ENCODE results near the gene TBC1D2B. TPM values are rescaled to one million over a fixed set of nuclear protein-coding genes. Genes with fewer than 3 reads are reported as not detected.

Gene TBC1D2B
- total and polyA plus RNA-seq, 8 donors = 13.4 to 35.8 (median 22.6) TPM

DNA sequence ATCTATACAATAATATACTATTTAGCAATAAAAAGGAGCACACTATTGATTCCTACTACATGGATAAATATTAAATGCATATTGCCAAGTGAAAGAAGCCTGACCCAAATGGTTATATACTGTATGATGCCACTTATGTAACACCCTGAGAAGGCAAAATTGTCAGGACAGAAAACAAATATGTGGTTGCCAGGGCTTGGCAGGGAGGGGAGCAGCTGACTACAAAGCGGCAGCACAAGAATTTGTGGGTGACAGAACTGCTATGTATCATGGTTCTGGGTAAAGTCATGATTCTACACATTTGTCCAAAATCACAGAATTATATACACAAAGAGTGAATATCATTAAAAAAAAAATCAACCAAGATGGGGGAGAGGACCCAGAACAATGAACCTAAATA lies 22.5 kb downstream of the TBC1D2B start:
- FAIRE-seq (no peak), DNase-seq (no peak), ATAC-seq (no peak)
- Histone ChIP-seq H3K4me3 (no peak overlapping the region), H3K36me3 (peaks cover 0 to 8% (median 0%) of the 10 kb centered on the region in 3 donors), H3K27me3 (no peaks in the 10 kb centered on the region), H3K4me1 (peaks cover 38 to 65% (median 58%) of the 10 kb centered on the region in 3 donors), H3K27ac (peak overlapping the region in 3 of 4 donors; percentile 10 to 84 (median 24)), H3K9me3 (no peaks in the 10 kb centered on the region)
- TF ChIP-seq, protein P1, sequence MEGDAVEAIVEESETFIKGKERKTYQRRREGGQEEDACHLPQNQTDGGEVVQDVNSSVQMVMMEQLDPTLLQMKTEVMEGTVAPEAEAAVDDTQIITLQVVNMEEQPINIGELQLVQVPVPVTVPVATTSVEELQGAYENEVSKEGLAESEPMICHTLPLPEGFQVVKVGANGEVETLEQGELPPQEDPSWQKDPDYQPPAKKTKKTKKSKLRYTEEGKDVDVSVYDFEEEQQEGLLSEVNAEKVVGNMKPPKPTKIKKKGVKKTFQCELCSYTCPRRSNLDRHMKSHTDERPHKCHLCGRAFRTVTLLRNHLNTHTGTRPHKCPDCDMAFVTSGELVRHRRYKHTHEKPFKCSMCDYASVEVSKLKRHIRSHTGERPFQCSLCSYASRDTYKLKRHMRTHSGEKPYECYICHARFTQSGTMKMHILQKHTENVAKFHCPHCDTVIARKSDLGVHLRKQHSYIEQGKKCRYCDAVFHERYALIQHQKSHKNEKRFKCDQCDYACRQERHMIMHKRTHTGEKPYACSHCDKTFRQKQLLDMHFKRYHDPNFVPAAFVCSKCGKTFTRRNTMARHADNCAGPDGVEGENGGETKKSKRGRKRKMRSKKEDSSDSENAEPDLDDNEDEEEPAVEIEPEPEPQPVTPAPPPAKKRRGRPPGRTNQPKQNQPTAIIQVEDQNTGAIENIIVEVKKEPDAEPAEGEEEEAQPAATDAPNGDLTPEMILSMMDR (IDR thresholded peaks at IDR 0.05) = no peak
- WGBS, 2 donors = 42 to 48% methylated on average over 1 of the region's 1 CpG
- intact Hi-C loops (cut with DNase I) = no loop called here

DNA sequence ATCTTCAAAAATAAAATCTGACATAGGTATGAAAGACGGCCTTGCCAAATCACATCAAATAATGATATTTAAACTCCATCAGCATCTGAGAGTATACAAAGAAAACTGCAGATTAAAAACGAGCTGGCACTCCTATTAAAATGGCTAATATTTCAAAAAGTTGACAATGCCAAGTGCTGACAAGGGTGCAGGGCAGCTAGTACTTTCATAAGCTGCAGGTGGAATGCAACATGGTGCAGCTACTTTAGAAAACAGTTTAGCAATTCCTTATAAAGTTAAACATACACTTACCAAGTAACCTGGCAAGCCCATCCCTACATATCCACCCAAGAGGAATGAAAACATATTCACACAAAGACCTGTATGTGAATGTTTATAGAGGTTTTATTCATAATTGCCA lies 23.0 kb downstream of the TBC1D2B start:
- no peaks in the 10 kb centered on the region for H3K9me3 ChIP-seq
- intact Hi-C loops (cut with DNase I) = no loop called here
- no peak overlapping the region for H3K4me3 ChIP-seq
- peaks cover 38 to 62% (median 62%) of the 10 kb centered on the region in 3 donors for H3K4me1 ChIP-seq
- no peak for ATAC-seq
- WGBS, 2 donors = 57% methylated on average over 2 of the region's 2 CpGs
- DNase-seq = no peak
- H3K36me3 ChIP-seq = peaks cover 0 to 8% (median 0%) of the 10 kb centered on the region in 3 donors
- H3K27me3 ChIP-seq = no peaks in the 10 kb centered on the region
- H3K27ac ChIP-seq = peak overlapping the region in 2 of 4 donors; percentile 15 to 24
- TF ChIP-seq, protein P1 (IDR thresholded peaks at IDR 0.05) = no peak
- FAIRE-seq = no peak

DNA sequence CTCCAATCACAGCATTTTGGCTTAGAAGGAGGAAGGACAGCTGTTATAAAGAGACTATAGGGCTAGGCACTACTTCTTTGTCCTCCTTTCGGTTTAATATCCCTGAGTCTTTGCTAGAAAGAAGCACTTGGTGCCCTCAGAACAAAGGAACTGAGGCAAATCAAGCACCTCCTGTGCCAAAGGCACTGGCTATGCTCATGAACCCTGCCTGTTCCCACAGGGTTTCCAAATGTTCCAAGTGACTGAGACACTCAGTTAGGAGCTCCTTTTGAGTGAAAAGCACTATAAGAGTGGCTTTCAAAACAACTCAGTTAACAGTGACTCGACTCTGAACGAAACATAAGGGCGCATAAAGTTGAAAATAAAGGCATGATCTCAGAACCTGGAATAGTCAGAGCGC lies 25.0 kb downstream of the TBC1D2B start:
- Histone ChIP-seq H3K27ac (peak overlapping the region in 1 of 4 donors; percentile 35), H3K4me1 (peaks cover 35 to 54% (median 50%) of the 10 kb centered on the region in 3 donors), H3K4me3 (no peak overlapping the region), H3K9me3 (no peaks in the 10 kb centered on the region), H3K27me3 (no peaks in the 10 kb centered on the region), H3K36me3 (peaks cover 0 to 8% (median 0%) of the 10 kb centered on the region in 3 donors)
- ATAC-seq = no peak
- WGBS, 2 donors = 84 to 91% methylated on average over 5 of the region's 5 CpGs
- no peak for DNase-seq
- FAIRE-seq = no peak
- TF ChIP-seq, protein P1 (IDR thresholded peaks at IDR 0.05) = no peak
- intact Hi-C loops (cut with DNase I) = no loop called here

- peak overlapping the region in 2 of 4 donors; percentile 35 to 36 for H3K27ac ChIP-seq
- H3K4me1 ChIP-seq = peaks cover 35 to 55% (median 52%) of the 10 kb centered on the region in 3 donors
- H3K27me3 ChIP-seq = no peaks in the 10 kb centered on the region
- DNase-seq (peak in 4 of 6 donors; percentile 39 to 73 (median 58)), FAIRE-seq (no peak), ATAC-seq (peak in 3 of 4 donors; percentile 40 to 60 (median 52))
- H3K36me3 ChIP-seq = peaks cover 0 to 8% (median 0%) of the 10 kb centered on the region in 3 donors
- H3K9me3 ChIP-seq = no peaks in the 10 kb centered on the region
- intact Hi-C loops (cut with DNase I) = no loop called here
- no peak overlapping the region for H3K4me3 ChIP-seq
- TF ChIP-seq, protein P1 (IDR thresholded peaks at IDR 0.05) = no peak
These were observed 25.5 kb downstream of the TBC1D2B start for GRCh38 chr15:78052001-78052401.

DNA sequence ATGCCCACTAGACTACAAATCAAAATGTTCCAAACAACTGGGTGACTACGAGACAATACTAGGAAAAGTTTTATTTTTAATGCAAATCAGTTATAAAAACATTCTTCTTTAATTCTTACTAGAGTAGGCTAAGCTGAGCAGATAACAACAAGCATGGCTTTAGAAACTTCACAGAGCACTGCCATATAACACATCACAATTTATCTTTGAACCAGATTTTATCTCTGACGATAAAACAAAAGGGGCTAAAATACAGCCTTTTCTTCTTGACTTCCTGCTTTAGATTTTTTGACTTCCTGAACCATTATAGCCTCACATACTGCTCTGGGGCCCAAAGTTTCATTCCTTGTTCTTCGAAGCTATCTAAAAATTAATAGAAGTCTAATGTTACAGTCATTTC lies 25.9 kb downstream of the TBC1D2B start:
- no peaks in the 10 kb centered on the region for H3K9me3 ChIP-seq
- intact Hi-C loops (cut with DNase I) = no loop called here
- TF ChIP-seq, protein P1 (IDR thresholded peaks at IDR 0.05) = no peak
- H3K27me3 ChIP-seq = no peaks in the 10 kb centered on the region
- no peak for DNase-seq
- H3K27ac ChIP-seq = peak overlapping the region in 2 of 4 donors; percentile 35 to 36
- H3K4me1 ChIP-seq = peaks cover 35 to 55% (median 52%) of the 10 kb centered on the region in 3 donors
- peaks cover 0 to 8% (median 0%) of the 10 kb centered on the region in 3 donors for H3K36me3 ChIP-seq
- no peak for ATAC-seq
- no peak overlapping the region for H3K4me3 ChIP-seq
- 44 to 45% methylated on average over 3 of the region's 3 CpGs for WGBS, 2 donors
- FAIRE-seq = no peak
